K562 (cell line): Measurements from ENCODE around the gene KRT36.

Source experiments
- BRCA1 ChIP-seq, 2 experiments: fragments of 450-650 bp in 1 of 2; sonication (generic) in 1 of 2; formaldehyde crosslinking in 1 of 2; IDR thresholded peaks; 2 replicates each; pipeline versions ENCODE4 v1.5.0 to v1.6.1; 2017 to 2020; ENCODE audit warnings: mild to moderate bottlenecking in 1 of 2, missing genetic modification reagents in 1 of 2
- CREB1 ChIP-seq, 2 experiments: sonication (generic) in 1 of 2; formaldehyde crosslinking in 1 of 2; IDR thresholded peaks; 2 replicates each; pipeline versions ENCODE4 v1.6.1 to v1.8.0; 2012 to 2022; ENCODE audit warnings: inconsistent platforms in 1 of 2, mild to moderate bottlenecking in 1 of 2, missing genetic modification reagents in 1 of 2, moderate library complexity in 1 of 2
- E2F1 ChIP-seq: sonication (generic); formaldehyde crosslinking; IDR thresholded peaks from 2 replicates; pipeline ENCODE4 v1.8.1; 2023; ENCODE audit warnings: mild to moderate bottlenecking, missing genetic modification reagents, moderate library complexity
- EHMT2 ChIP-seq: fragments of 450-650 bp; IDR thresholded peaks from 2 replicates; pipeline ENCODE4 v1.6.1; 2018; ENCODE audit warnings: antibody characterized with exemption
- NFE2 ChIP-seq: IDR thresholded peaks from 2 replicates; pipeline ENCODE4 v1.6.1; 2014; ENCODE audit warnings: antibody characterized with exemption, low read depth
- SRSF7 ChIP-seq: fragments of 200-400 bp; formaldehyde crosslinking; optimal IDR thresholded peaks from 2 replicates; pipeline ENCODE3; 2017; ENCODE audit warnings: mild to moderate bottlenecking, low read depth, low read length
- ZNF57 ChIP-seq: fragments of 450-650 bp; formaldehyde crosslinking; IDR thresholded peaks from 2 replicates; pipeline ENCODE4 v1.4.0; 2020; ENCODE audit warnings: mild to moderate bottlenecking, moderate library complexity
- ZNF655 ChIP-seq: fragments of 250-450 bp; sonication (Bioruptor Pico); IDR thresholded peaks from 2 replicates; pipeline ENCODE4 v1.5.0; 2021
- TF ChIP-seq, protein P1 (sequence below), 2 experiments: fragments of 450-650 bp in 1 of 2; sonication (generic) in 1 of 2; formaldehyde crosslinking in 1 of 2; IDR thresholded peaks in 1 of 2; conservative IDR thresholded peaks in 1 of 2; 2 replicates each; pipeline versions ENCODE4 v1.6.1 to v1.8.1; 2016 to 2023; ENCODE audit warnings: mild to moderate bottlenecking in 2 of 2, moderate library complexity in 2 of 2, inconsistent platforms in 1 of 2, missing genetic modification reagents in 1 of 2
- TF ChIP-seq, protein P2 (sequence below), 3 experiments: IDR thresholded peaks in 2 of 3; conservative IDR thresholded peaks in 1 of 3; 2 replicates each; pipeline ENCODE4 v1.5.1; 2011 to 2012; ENCODE audit warnings: low read length in 3 of 3, mild to moderate bottlenecking in 3 of 3, control low read depth in 2 of 3, improper control_type of control experiment in 1 of 3, inconsistent platforms in 1 of 3, low read depth in 1 of 3, mixed read lengths in 1 of 3, moderate library complexity in 1 of 3; ENCODE audit not compliant: insufficient read depth in 2 of 3
- TF ChIP-seq, protein P3 (sequence below): fragments of 450-650 bp; conservative IDR thresholded peaks from 2 replicates; pipeline ENCODE4 v1.6.1; 2016; ENCODE audit warnings: missing genetic modification characterization, low read depth, mild to moderate bottlenecking, control low read depth, missing compliant biosample characterization

DNA sequence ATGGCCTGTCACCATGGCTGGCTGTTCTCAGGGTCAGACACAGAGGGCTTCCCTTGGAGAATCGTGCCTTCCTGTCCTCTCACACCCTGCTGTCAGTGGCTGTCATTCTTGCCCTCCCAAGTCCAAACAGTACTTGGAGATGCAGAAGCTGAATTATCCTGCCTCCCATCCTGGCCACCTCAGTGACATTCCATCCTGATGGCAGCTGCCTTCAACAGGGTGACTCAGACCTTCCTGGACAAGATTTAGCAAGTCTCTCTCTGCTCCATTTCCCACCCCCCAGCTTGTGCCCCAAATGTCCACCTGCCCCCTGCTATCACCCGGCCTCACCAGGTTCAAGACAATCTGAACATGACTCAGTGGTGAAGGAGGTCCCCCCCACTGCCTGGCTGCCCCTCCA lies 4.8 kb upstream of the KRT36 start:
- TF ChIP-seq SRSF7 (no peak), ZNF57 (CRISPR knock-in tag) (no peak), ZNF655 (CRISPR knock-in tag) (no peak), CREB1 (IDR thresholded peaks at IDR 0.05) (no peak), CREB1 (CRISPR knock-in tag; IDR thresholded peaks at IDR 0.05) (no peak), E2F1 (no peak), NFE2 (no peak), EHMT2 (no peak), BRCA1 (IDR thresholded peaks at IDR 0.05) (no peak), BRCA1 (CRISPR knock-in tag; IDR thresholded peaks at IDR 0.05) (no peak)
- TF ChIP-seq, protein P1, sequence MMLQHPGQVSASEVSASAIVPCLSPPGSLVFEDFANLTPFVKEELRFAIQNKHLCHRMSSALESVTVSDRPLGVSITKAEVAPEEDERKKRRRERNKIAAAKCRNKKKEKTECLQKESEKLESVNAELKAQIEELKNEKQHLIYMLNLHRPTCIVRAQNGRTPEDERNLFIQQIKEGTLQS (IDR thresholded peaks at IDR 0.05) = no peak
- TF ChIP-seq, protein P1 (CRISPR knock-in tag; conservative IDR thresholded peaks at IDR 0.05) = no peak
- TF ChIP-seq, protein P2, sequence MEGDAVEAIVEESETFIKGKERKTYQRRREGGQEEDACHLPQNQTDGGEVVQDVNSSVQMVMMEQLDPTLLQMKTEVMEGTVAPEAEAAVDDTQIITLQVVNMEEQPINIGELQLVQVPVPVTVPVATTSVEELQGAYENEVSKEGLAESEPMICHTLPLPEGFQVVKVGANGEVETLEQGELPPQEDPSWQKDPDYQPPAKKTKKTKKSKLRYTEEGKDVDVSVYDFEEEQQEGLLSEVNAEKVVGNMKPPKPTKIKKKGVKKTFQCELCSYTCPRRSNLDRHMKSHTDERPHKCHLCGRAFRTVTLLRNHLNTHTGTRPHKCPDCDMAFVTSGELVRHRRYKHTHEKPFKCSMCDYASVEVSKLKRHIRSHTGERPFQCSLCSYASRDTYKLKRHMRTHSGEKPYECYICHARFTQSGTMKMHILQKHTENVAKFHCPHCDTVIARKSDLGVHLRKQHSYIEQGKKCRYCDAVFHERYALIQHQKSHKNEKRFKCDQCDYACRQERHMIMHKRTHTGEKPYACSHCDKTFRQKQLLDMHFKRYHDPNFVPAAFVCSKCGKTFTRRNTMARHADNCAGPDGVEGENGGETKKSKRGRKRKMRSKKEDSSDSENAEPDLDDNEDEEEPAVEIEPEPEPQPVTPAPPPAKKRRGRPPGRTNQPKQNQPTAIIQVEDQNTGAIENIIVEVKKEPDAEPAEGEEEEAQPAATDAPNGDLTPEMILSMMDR (IDR thresholded peaks at IDR 0.05 in 2 of 3, conservative IDR thresholded peaks at IDR 0.05 in 1 of 3; ENCODE audit: insufficient read depth in 2 of 3, low read depth in 1 of 3, low read length in 3 of 3) = no peak
- TF ChIP-seq, protein P3, sequence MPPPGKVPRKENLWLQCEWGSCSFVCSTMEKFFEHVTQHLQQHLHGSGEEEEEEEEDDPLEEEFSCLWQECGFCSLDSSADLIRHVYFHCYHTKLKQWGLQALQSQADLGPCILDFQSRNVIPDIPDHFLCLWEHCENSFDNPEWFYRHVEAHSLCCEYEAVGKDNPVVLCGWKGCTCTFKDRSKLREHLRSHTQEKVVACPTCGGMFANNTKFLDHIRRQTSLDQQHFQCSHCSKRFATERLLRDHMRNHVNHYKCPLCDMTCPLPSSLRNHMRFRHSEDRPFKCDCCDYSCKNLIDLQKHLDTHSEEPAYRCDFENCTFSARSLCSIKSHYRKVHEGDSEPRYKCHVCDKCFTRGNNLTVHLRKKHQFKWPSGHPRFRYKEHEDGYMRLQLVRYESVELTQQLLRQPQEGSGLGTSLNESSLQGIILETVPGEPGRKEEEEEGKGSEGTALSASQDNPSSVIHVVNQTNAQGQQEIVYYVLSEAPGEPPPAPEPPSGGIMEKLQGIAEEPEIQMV (tag) = no peak
